K562 (cell line): ENCODE results near the gene DUSP23. TPM values are rescaled to one million over a fixed set of nuclear protein-coding genes. Genes with fewer than 3 reads are reported as not detected.
A peak's percentile ranks its signal among the peaks of the same experiment; 100 is the strongest.

Experiments
- BHLHE40 ChIP-seq: IDR thresholded peaks from 2 replicates; pipeline ENCODE4 v1.6.1; 2011; ENCODE audit warnings: low read length, improper control_type of control experiment
- CEBPZ ChIP-seq: fragments of 150-350 bp; IDR thresholded peaks from 2 replicates; pipeline ENCODE4 v1.6.1; 2014; ENCODE audit warnings: low read depth, mild to moderate bottlenecking, low read length, borderline replicate concordance
- DNMT1 ChIP-seq: fragments of 450-650 bp; IDR thresholded peaks from 2 replicates; pipeline ENCODE4 v1.6.1; 2016; ENCODE audit warnings: antibody characterized with exemption, mild to moderate bottlenecking
- FOS ChIP-seq: IDR thresholded peaks from 3 replicates; pipeline ENCODE4 v1.6.1; 2011; ENCODE audit not compliant: insufficient read length; ENCODE audit errors: extremely low read depth
- FOXA1 ChIP-seq: fragments of 450-650 bp; IDR thresholded peaks from 2 replicates; pipeline ENCODE4 v1.6.1; 2016; ENCODE audit warnings: mild to moderate bottlenecking, borderline replicate concordance
- JUNB ChIP-seq: fragments of 450-650 bp; formaldehyde crosslinking; conservative IDR thresholded peaks from 2 replicates; pipeline ENCODE4 v1.4.0; 2020; ENCODE audit warnings: mild to moderate bottlenecking
- MNT ChIP-seq, 2 experiments: fragments of 450-650 bp; conservative IDR thresholded peaks; 2 replicates each; pipeline ENCODE4 v1.6.1; 2017; ENCODE audit warnings: mild to moderate bottlenecking in 2 of 2, moderate library complexity in 2 of 2
- MYC ChIP-seq, 2 experiments: fragments of 250-450 bp in 1 of 2; sonication (Bioruptor Pico) in 1 of 2; IDR thresholded peaks; 2 replicates each; pipeline versions ENCODE4 v1.5.1 to v1.6.1; 2012 to 2021; ENCODE audit warnings: low read depth in 2 of 2, borderline replicate concordance in 1 of 2, improper control_type of control experiment in 1 of 2, low read length in 1 of 2, mild to moderate bottlenecking in 1 of 2, moderate library complexity in 1 of 2
- PKNOX1 ChIP-seq: fragments of 450-650 bp; IDR thresholded peaks from 2 replicates; pipeline ENCODE4 v1.6.1; 2016
- SMARCC2 ChIP-seq: fragments of 450-650 bp; IDR thresholded peaks from 2 replicates; pipeline ENCODE4 v1.6.1; 2017; ENCODE audit warnings: antibody characterized with exemption, moderate library complexity, mild to moderate bottlenecking, low read depth
- TRIM24 ChIP-seq, 2 experiments: fragments of 450-650 bp; IDR thresholded peaks; 2 replicates each; pipeline ENCODE4 v1.6.1; 2016
- ZBTB11 ChIP-seq, 3 experiments: fragments of 200-800 bp in 1 of 3; fragments of 250-450 bp in 1 of 3; fragments of 450-650 bp in 1 of 3; sonication (Bioruptor Pico) in 1 of 3; sonication (Bioruptor generic) in 1 of 3; formaldehyde crosslinking in 1 of 3; IDR thresholded peaks; 2 replicates each; pipeline versions ENCODE4 v1.6.1 to v1.8.0; 2016 to 2022; ENCODE audit warnings: mild to moderate bottlenecking in 2 of 3, missing genetic modification characterization in 2 of 3, missing compliant biosample characterization in 1 of 3, moderate library complexity in 1 of 3
- ZNF217 ChIP-seq: sonication (generic); formaldehyde crosslinking; IDR thresholded peaks from 2 replicates; pipeline ENCODE4 v1.8.0; 2022; ENCODE audit warnings: mild to moderate bottlenecking, missing genetic modification reagents
- ZNF316 ChIP-seq: fragments of 450-650 bp; IDR thresholded peaks from 2 replicates; pipeline ENCODE4 v1.6.1; 2016
- ZNF740 ChIP-seq, 3 experiments: fragments of 200-800 bp in 1 of 3; sonication (Bioruptor generic) in 1 of 3; sonication (generic) in 1 of 3; formaldehyde crosslinking in 1 of 3; IDR thresholded peaks; 2 replicates each; pipeline versions ENCODE4 v1.6.1 to v1.8.0; 2016 to 2022; ENCODE audit warnings: mild to moderate bottlenecking in 2 of 3, missing compliant biosample characterization in 2 of 3, missing genetic modification characterization in 2 of 3, missing genetic modification reagents in 1 of 3
- polyA plus RNA-seq, 8 experiments: library from polyadenylated mRNA; depleted of rRNA in 4 of 8; stranded (reverse) in 5 of 8; unstranded in 3 of 8; fragments of >200 nt; fragmentation: Nextera tagmentation in 2 of 8; fragmentation: Illumina TruSeq in 1 of 8; extraction: Ambion mirVana in 2 of 8; extraction: Trizol in 1 of 8; gene quantifications; 2 replicates each; pipeline versions ENCODE4 v1.2.1 to v1.2.3, GENCODE V29; 2011 to 2014; ENCODE audit warnings: inconsistent platforms in 1 of 8, missing spikeins in 1 of 8
- total RNA-seq, 7 experiments: library from RNA; depleted of rRNA in 6 of 7; stranded (reverse); fragments of >200 nt in 6 of 7; fragmentation: Illumina TruSeq in 2 of 7; extraction: Trizol in 2 of 7; gene quantifications; 2 replicates each; pipeline versions ENCODE4 v1.2.1 to v1.2.3, GENCODE V29; 2011 to 2021; ENCODE audit warnings: low replicate concordance in 1 of 7

DUSP23 gene
- total and polyA plus RNA-seq, 9 of the 15 experiments (the other 6 are each of a cell fraction or from before 2014, with no cell fraction given): 1.0 to 34.8 (median 13.7) TPM

GRCh38 chr1:159817276-159818041 is 36.7 kb downstream of the DUSP23 start (continued):
- TF ChIP-seq MYC (IDR thresholded peaks at IDR 0.05; ENCODE audit: low read depth, low read length) (0 out of 2 replicates have a peak, but pooled peaks have one; percentile 43), MYC (CRISPR knock-in tag; IDR thresholded peaks at IDR 0.05; ENCODE audit: borderline replicate concordance, low read depth) (no peak), FOXA1 (peak; percentile 80), ZNF740 (CRISPR knock-in tag; IDR thresholded peaks at IDR 0.05) (no peak), ZNF740 (tag; IDR thresholded peaks at IDR 0.05) (no peak), MNT (conservative IDR thresholded peaks at IDR 0.05) (peak; percentile 41 to 51; a peak in 1 of 4 replicates), BHLHE40 (peak; percentile 83), JUNB (CRISPR knock-in tag) (no peak), CEBPZ (no peak), FOS (peak; percentile 1), ZNF217 (no peak), PKNOX1 (peak; percentile 61), DNMT1 (0 out of 2 replicates have a peak, but pooled peaks have one; percentile 15), SMARCC2 (0 out of 2 replicates have a peak, but pooled peaks have one; percentile 30), TRIM24 (IDR thresholded peaks at IDR 0.05) (peak; percentile 85 to 92), ZBTB11 (CRISPR knock-in tag; IDR thresholded peaks at IDR 0.05) (no peak), ZNF316 (peak; percentile 97)
